Inflammatory macrophage treated with lipopolysaccharide for 1 hour (primary cell): ENCODE measurements around the gene PAQR9.

Experiments
- DNase-seq, 2 donors: peaks; one replicate each; pipeline ENCODE4 v3.0.0-alpha.2; 2020 to 2022

The PAQR9 gene

DNA sequence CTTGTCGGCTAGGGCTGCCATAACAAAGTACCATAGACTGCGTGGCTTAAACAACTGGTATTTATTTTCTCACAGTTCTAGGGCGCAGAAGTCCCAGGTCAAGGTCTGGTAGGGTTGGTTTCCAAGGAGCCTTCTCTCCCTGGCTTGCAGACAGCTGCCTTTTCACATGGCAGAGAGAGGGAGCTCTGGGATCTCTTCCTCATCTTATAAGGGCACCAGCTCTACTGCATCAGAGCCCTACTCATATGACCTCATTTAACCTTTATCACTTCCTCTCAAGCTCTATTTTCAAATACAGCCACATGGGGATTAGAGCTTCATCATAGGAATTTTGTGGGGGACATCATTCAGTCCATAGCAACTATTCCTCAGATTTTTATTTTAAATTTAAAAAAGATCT, 17.6 kb upstream of the PAQR9 start:
- DNase-seq: peak; percentile 43 to 64

DNA sequence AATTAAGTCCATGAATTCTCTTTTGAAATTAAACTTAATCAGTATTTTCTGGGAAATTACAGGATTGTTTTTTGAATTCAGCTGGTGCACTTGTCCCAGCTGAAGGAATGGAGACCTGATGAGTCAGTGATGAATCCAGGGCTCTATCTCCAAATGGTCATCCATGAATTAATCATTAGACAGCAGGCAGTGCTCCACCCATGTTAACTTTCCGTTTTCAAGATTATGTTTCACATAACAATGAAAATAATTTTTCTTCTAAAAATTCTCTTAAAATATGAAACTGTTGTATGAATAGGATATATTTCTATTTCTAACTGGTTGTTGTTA, 13.9 kb upstream of the PAQR9 start:
- no peak for DNase-seq

DNA sequence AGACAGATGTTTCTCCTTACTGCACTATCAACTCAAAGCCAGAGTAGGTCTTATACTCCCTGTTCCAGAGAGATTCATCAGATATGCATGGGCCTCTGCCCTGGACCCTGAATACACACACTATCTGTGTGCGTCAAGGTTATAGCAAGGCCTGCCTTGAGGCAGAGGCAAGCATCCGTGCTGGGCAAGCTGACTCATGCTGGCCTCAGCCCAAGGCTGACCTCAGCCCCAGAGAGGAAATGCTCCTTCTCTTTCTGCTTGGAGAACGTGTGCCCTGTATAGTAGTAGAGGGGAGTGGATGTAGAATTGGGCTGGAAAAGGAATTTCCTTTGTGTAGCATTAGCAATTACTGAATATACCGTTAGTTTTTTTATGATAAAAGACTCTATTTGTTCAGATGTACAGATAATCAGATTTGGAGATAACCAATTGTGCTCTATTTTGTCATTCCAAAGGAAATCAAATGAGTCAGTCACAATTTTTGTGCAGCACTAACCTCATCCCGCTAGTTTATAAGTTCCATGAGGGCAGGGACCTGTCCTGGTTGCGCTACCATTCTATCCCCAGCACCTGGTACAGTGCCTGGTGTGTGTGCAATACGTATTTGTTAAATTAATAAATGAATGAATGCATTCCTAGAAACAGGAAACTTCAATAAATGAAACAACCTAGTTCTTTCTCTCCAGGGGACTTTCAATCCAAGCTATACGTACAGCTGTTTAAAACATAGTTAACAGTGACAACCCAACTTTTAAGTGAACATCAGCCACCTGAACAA, 13.3 kb upstream of the PAQR9 start:
- DNase-seq: peak; percentile 77

DNA sequence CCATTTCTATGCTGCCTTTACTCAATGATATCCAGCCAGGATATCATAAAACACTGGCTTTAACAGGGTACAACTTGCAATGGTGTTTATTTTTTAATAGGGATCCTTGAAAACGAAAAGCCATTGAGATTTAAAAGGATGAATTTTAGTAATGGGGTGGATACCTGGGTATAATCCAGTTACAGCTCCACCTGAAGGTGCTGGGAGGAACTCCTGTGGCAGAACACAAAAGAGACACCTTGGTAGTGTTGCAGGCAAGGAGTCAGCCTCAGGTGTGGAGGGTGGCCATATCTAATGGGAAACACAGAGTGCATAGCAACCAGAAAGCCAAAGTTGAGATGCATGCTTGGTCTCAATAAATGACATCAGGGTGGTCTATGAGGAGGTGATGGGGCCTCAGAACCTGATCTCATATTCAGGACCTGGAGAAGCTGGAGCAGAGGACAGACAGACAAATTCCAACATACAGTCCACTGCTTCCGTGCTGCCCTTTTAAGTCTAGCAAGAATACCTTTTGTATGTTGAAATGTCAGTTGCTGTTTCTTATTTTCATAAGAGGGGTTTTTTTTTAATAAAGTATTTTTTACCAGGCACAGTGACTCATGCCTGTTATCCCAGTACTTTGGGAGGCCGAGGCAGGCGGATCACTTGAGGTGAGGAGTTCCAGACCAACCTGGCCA, 12.0 kb upstream of the PAQR9 start:
- no peak for DNase-seq

DNA sequence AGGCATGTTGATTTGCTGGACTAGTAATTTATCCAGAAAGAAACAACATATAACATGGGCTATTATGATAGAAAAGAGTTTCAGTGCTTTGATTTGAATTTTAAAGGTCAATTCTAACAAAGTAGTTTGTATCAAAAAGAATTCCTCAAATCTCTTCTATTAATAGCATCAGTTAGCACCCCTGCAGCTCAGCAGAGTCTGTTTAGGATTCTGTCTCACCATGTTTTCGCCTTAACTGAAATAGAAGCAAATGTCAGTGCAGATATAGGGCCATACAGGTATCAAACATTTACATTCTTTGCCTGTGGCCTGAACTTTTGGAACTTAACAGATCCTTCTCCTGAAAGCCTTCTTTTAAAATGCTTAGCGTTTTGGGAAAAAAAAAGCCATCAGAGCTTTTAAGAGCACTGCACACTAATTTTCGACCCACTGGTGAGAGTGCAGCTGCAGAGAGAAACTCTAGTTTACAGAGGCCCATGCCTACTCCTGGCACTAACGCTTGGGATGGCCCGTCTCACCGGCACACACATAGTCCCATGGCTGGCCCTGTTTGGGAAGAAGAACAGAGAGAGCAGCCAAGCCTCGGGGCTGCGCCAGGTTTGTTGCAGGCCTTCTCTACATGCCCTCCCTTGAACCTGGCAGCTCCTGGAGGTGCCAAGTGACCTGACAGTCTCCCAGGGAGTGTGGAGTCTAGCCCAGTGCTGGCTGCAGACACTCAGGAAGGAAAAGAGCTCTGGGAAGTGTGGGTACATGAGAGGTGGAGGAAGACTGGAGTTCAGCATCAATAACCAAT, 9.9 kb upstream of the PAQR9 start:
- no peak for DNase-seq

DNA sequence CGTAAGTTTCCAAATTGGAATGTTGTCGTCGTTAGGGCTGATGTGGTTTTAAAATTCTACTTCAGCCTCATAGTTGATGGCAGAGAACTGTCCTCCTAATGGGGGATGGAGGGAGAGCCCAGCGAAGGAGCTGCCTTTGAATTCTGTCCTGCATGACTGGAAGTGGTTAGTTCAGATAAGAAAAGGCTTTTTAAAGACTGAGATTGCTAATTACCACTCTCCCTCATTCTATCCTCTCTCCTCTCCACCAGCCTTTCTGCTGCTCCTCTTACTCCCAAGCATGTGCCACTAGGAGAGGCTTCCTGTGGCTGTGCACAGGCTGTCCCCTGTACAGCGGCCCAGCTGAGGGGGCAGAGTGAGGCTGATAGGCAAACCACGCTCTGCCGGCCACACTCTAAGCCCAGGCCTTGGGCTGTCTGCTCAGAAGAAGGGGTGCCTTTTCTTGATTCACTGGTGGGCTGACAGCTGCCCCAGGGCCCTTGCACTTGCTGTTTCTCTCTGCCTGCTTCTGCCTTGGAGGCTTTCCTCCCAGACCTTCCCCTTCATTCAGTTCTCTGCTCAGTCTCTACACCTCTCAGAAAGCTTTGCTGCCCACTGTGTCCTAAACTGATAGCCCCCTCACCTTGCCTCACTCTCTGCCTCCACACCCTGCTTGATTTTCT, 8.7 kb upstream of the PAQR9 start:
- DNase-seq: no peak

DNA sequence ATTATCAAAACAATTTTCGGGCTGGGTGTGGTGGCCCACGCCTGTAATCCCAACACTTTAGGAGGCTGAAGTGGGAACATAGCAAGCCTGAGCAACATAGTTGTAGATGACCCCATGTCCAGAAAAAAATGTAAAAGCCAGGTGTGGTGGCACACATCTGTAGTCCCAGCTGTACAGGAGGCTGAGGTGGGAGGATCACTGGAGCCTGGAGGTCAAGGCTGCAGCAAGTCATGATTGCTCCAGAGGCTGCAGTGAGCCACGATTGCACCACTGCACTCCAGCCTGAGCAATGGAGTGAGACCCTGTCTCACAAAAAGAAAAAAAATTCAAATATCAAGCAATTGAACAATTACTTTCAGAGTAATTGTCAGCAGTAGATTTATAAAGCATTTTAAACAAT, 8.0 kb upstream of the PAQR9 start:
- DNase-seq: no peak

DNA sequence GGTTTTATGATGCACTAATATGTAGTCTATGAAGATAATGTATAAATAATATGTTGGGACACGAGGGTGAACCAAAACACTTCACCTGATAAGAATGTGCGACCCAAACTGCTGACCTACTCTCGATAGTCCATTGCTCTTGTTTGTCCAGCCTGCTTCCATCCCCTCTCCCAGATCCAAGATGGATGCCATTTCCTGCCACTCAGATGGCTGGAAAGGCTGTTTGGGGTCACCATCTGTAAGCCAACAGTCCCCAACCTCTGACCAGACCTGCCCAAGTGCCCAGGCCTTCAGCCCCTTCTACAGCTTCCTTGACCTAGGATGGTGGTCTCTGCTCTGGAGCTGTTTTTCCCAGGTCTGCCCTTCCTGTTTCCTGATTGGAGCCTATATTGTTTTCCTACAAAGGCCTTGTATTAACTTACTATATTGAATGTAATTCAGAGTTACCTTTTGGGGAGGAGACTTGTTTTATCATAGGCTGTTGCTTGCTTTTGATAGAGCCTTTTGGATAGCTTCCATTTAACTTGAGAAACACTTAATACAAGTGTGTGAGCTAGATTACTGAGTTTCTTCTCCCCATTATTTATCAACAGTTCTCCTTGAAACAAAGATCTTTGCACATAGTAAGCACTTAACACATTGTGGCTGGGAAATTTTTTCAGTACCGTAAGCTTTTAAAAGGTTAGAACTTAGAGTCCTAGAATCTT, 5.0 kb upstream of the PAQR9 start:
- DNase-seq: no peak

DNA sequence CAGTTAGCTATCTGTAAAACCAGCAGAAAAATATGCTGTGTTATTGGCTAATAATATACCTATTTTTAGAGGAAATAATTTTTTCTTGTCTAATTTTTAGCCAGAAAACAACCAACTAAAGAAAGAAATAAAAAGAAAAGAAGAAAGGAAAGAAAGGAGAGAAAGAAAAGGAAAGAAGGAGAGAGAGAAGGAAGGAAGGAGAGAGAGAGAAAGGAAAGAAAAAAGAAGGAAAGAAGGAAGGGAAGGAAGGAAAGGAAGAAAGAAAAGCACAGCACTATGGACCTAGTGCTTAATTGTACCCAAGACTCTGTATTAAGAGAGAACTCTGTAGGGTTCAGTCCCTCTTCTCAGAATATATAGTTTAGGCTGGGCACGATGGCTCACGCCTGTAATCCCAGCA, 3.3 kb upstream of the PAQR9 start:
- DNase-seq: no peak

DNA sequence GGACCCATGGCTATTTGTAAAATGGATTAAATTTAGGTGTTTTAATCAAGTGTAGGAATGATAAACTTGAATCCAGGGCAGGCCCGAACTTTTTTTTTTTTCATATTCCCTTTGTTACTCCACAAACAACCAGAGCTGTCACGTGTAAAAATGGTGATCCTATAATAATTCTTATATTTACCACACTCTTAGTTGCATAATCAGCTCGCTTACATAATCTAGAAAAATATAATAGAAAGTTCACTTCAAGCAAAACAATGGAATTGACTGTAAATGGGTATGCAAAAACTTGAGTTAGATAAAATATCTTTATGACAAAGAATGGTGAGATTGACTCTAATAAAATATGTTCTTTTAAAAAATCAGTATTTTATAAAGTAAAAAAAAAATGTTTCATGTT, 2.1 kb upstream of the PAQR9 start:
- peak; percentile 18 to 51 for DNase-seq

DNA sequence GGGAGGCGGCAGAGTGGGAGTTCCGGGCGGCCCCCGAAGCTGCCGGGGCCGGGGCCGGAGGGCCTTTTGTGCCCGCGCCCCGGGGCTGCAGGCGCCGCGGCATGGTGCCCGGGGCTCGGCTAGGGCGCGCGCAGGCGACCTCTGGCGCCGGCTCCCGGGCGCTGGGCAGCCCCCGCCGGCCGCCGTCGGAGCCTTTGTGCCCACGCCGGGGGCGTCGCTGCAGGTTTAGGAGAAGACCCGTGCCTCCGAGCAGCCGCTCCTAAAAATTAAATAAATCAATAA, 299 bp downstream of the PAQR9 start:
- DNase-seq: no peak

DNA sequence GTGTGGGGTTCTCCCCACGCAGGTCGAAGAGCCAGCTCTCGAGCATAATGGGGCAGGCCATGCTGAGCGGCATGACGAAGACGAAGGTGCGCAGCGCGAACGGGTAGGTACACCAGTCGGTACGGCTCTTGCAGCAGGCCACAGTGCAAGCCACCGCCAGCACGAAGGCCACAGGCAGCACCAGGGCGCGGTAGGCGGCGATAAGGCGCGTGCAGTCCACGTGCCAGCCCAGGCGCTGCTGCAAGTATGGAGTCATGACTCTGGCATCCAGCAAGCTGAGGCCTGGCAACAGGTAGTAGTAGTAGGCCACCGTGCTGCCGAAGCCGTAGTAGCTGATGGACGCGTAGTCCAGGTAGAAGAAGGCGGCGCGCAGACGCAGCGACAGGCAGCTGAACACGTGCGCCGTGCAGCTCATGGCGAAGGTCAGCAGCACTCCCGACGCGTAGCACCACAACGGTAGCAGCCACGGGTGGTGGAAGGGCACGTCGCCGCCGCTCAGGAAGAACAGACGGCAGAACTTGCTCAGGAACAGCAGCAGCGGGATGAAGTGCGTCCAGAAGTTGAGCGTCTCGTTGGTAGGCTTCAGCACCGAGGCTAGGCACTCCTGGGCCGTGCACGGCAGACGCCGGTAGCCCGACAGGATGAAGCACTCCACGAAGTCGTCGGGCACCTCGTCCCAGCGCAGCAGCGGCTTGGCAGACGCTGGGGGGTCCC, 797 bp downstream of the PAQR9 start:
- DNase-seq: no peak

DNA sequence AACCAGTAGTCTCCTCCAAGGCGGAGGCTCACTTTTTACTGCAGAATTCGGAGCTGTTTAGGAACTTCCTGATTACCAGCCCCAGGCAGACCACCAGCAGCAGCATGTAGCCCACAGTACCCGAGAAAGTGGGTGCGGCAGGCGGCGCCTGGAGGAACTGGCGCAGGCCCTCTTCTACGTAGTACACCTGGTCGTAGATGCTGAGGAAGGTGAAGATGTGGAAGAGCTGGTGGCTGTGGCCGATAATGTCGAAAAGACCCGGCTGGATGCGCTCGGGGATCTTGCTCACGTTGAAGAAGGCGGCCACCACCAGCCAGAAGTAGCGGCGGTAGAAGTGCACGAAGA, 1.3 kb downstream of the PAQR9 start:
- DNase-seq: no peak

DNA sequence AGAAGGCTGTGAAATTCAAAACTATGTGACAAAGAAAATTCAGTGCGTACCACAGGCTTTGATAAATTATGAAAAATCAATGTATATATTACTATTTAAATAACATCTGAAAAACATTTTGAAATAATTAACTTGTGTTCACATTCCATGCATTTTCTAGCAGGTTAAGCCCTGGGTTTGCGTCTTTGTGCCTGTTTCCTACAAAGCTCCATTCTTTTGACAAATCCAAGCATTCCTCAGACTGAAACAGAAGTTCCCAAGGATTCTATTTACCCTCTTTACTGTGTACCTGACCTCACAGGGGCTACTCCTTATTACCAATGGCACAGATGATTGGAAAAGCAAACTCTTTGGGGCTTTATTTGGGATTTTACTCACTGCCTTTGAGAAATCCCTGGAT, 1.9 kb downstream of the PAQR9 start:
- DNase-seq: no peak

DNA sequence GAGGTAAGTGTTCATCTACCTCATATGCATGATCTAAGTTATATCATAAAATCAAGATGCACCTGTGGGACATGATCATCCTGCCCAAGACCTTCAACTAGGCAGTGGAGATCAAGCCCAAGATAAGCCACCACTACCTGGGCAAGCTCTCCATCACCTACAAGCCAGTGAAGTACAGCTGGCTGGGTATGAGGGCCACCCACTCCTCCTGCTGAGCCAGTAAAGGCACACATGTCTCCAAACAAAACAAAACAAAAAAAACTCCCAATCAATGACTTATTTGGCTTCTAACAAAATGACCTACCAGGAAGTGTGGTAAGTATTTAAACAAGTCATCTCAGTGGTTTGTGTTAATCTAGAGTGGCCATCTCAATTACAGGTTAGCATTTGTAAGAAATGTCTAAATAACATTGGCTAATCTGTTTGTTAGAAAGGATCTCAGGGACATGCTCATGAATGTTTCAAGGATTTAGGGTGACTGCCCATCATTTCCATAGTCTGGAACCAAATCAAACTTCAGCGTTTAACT, 3.1 kb downstream of the PAQR9 start:
- no peak for DNase-seq

DNA sequence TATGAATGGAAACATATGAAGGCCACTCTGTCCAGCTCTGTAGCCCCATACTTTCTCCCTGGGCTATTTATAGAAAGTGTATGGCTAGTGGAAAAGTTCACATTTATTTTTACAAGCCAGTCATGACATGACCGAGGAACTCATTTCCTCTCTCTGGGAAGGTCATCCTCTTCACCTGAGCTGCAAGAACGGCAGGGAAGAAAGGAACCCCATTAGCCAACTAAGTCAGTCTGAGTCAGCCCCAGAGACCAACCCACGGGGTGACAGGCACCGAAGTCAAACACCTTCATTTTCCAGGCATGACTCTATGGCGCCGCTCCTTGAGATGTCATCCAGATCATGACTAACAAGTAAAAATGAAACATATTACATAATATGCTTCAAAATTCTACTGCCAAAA, 4.8 kb downstream of the PAQR9 start:
- no peak for DNase-seq

DNA sequence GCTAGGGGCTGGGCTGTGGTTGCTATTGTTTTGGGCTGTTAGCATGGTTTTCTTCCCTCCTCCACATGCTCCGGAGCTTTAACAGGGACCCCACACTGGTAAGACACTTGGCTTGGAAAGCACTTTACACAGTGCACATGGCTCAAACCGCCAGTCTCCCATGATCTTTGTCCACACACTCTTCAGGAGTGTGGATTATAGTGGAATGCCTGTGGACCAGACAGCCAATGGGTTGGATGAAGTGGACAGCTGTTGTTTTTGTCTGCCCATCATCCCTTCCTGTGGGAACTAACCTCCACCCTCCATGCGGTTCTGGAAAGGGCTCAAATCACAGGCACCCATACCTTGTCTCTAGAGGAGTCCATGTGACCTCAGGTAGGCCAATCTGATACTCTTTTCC, 10.0 kb downstream of the PAQR9 start:
- no peak for DNase-seq

DNA sequence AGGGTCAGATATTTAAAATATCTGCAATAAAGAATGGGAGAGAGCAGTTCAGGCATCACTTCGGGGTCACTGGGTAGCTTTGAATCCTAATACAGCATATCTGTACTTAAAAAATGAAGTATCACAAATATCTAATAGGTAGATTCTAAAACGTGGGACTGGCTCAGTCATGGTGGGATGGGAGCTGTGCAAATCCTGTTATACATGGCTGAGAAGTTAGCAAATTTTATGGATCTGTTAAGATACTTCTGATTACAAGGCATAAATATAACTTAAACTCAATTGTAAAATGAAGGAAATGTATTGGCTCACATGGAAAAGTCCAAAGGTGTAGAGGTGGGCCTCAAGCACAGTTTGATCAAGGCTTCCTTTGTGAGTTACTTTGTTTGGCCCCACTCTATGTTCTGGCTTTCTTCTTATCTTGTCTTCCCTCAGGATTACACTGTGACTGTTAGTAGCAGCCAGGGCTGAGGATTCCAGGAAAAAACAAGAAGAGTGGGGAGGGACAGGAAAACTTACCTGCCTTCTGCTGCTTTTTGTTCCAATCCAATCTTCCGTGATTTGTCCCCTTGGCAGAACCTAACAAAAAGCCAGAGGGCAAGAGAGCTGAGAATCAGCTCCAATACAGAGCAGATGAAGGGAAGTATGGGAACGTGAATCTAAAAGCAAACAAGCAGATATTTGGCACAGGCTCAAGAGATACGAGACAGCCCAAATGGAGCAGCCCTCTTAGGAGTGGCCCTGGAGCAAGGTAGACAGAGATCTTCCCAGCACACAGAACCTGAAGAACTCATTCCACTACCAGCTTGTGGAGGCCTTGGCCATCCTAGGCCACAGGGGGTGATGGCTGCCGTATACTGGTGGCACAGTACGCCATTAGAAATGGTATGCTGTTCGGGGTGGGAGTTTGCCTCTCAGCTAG, 10.9 kb downstream of the PAQR9 start:
- DNase-seq: no peak

DNA sequence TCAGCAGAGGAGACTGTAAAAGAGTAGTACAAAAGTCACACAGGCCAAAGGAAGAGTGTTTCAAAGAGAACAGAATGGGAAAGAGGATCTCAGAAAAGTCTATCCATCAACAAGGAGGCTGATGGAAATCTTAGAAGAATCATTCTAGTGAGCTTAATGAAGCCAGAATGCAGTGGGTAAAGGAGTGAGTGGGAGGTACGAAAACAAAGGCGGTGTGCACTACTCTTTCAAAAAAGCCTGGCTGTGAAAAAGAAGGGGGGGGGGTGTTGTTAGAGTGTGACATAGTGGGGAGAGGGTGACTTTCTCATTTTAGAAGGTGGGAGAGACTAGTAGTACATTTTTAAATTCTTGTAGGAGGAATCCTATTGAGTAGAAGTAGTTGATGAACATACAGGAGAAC, 11.7 kb downstream of the PAQR9 start:
- no peak for DNase-seq

DNA sequence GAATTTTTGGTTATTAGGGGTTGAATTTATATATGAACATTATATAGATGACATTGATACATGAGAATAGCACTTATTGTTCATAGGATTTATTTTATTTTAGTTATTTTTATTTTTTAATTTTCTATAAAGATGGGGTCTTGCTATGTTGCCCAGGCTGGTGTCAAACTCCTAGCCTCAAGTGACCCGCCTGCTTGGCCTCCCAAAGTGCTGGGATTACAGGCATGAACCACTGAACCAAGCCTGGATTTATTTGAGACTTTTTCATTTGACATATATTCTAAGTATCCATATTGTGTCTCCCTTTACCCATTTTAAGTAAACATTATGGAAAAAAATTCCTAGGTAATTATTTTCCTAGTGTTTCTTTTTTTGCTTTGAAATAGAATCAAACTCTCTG, 12.5 kb downstream of the PAQR9 start:
- DNase-seq: no peak
